ENCODE data around the gene SRGAP1. TPM values are rescaled to one million over a fixed set of nuclear protein-coding genes. Genes with fewer than 3 reads are reported as not detected.

SRGAP1 gene
- total RNA-seq, 1 donor from 2014 or later: 76.8 TPM

DNA sequence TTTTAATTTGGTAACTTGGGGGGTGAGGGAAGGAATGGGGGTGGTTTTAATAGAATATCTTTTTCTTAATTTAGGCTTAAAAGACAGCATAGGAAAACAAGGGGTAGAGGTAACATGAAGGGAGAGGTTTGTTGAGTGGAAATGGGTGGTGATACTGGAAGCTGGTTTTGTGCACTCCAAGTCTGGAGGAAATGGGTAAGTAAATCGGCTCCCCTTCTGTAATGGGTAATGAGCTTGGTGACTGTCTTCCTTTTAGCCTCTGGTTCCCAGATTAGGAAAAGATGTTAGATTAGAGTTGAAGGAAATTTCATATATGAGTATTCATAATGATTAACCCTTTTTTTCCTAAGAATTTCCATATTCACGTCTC, 122.1 kb downstream of the SRGAP1 start:
- DNase-seq (ENCODE audit: low read depth): no peak

DNA sequence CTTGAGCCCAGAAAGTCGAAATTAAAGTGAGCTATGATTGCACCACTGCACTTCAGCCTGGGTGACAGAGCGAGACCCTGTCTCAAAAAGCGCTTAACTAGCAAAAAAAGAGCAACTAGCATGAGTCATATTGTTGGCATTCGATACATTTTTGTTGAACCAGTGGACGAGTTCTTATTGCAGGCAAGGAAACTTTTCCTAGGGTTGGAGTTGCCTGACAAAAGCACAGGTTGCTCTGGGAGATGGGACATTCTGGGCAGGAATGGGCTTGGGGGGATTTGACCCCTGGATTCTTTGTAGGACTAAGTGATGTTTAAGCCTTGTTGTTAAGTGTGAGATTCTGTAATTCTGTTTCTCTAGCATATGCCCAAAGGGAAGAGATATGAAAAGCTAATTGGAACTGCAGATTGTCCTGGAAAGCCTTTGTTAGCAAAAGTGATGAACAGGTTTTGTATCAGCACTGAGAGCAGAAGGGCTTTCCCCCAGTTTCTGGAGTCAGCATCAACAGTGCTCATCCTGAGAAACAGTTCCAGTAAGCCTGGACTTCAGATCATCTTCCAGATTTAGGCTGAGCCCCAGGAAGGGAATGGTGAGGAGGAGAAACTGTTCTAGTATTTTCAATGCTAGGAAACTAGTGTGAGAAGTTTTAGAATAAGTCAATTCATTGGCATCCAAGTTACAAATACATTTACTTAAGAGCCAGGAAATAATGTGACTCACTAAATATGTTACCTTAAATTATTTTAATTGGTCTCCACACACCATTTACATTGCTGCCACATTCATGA, 123.1 kb downstream of the SRGAP1 start:
- peak; percentile 79 for DNase-seq (ENCODE audit: low read depth)

DNA sequence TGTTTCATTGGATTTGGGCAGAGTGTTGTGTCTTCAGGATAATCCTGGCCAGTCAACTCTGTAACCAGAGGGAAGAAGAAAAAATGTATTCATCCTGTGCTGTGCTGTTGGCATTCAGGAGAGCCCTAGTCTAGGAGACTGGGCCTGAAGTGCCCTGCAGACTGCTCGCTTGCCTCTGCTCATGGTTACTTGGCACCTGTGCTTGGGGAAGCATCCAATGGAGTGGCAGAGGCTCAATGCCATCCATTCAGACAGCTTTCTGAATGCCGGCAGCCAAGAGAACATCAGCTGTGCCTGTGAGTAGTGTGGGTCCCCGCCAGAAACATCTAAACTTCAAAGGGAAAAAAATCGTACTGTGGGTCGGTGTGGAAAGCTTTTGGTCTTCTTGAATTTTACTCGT, 124.2 kb downstream of the SRGAP1 start:
- DNase-seq (ENCODE audit: low read depth): no peak

DNA sequence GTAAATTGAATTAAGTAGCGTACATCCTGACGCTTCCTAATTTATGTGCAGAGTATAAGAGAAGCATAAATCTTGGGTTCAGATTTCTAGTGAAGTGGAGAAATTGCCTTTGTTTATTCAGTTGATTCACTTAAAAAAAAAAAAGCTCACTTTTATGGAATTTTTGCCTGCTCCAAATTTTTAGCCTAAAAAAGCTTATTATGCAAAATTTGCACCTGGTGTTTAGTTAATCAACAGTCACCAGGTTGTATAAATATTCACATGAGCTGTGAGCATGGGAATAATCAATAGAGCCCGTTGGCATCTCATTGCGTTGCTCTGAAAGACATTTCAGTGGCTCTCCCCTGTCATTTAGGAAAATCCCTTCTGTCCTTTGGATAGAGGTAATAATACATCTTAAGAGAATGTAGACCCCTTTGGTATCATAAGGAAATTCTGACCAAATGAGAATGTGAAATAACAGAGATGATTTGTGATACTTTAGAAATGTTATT, 132.4 kb downstream of the SRGAP1 start:
- no peak for DNase-seq (ENCODE audit: low read depth)

DNA sequence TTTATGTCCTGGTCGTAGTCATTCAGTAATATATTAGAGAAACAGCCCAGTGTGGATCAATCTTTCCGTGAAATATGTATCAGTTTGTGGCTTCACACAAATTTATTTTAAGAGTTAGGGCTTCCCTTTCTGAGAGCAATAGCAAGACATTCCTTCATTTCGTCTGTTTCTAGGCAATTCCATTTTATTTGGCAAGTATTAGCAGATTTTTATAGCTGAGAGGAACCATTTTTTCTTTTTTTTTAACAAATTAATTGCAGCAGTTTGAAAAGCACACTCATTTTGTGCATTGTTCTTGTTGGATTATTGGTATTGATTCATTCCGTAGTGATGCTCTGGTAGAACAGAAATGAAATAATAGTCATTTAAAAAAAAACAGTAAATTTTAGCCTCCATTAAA, 132.9 kb downstream of the SRGAP1 start:
- no peak for DNase-seq (ENCODE audit: low read depth)

DNA sequence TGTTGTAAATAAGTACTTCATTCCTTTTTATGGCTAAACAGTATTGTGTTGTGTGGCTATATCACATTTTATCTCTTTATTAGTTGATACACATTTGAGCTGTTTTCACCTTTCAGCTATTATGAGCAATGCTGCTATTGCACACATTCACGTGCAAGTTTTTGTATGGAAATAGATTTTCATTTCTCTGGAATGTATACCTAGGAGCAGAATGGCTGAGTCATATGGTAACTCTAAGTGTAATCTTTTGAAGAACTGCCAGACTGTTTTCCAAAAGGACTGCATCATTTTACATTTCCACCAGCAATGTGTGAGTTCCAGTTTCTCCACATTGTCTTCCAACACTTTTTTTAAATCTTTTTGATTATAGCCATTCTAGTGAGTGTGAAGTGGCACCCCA, 134.0 kb downstream of the SRGAP1 start:
- DNase-seq (ENCODE audit: low read depth): peak; percentile 53

DNA sequence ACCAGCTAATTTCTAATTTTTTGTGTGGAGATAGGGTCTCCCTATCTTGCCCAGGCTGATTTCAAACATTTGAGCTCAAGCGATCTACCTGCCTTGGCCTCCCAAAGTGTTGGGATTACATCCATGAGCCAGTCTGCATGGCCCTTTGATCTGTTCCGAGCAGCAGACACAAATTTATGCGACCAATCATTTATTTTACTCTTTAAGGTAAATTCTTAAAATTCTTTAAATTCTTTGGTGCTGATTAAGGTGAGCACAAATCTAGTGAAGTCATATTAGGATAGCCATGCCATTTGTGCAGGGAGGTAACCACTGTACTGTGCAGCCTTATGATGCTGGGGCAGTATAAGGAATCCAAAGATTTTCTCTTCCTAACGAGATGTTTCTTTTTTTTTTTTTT, 135.7 kb downstream of the SRGAP1 start:
- DNase-seq (ENCODE audit: low read depth): peak; percentile 49

DNA sequence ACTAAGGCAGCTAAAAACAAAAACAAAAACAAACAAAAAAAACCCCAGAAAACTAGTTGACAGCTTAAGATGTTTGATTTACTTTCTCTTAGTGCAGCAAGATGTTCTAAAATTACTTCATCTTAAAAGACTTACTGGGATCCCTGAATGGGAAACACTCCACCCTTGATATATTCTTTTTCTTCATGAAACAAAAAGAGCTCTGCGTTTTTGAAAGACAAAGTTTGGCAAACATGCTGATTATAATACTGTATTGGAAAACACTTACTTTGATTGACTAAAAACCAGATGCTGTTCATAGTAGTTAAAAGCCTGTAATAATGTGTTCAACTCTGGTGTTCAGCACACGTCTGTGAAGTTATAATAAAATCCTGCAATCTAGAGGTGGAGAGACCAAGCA, 136.8 kb downstream of the SRGAP1 start:
- DNase-seq (ENCODE audit: low read depth): no peak

DNA sequence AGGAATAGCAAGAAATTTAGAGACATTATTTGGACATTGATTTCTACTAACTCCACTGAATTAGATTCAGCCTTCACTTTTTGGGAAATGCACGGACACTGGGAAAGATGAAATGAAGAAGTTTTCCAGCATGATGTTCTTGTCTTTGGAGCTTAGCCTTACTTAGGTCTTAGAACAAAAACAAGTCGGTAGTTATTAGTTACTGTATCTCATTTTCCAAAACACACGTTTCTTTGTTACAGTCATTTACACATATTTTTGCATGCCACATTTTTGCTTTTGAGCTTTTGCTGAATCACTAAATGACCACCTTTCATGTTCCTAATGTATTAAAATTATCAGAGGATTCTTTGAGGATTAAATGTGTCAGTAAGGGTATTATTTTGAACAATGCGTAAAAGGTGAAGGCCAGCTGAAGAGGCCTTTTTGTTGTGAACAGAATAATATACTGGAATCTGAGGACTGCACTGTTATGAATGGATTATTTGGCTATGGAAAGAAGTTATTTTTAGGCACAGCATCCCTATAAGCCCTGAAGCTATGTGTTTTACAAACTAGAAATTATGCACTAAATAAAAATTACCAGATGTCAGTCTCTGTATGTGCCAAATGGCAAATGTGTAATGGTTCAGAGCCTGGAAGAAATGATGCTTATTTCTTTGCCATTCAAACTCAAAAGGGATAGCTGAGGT, 138.2 kb downstream of the SRGAP1 start:
- no peak for DNase-seq (ENCODE audit: low read depth)

DNA sequence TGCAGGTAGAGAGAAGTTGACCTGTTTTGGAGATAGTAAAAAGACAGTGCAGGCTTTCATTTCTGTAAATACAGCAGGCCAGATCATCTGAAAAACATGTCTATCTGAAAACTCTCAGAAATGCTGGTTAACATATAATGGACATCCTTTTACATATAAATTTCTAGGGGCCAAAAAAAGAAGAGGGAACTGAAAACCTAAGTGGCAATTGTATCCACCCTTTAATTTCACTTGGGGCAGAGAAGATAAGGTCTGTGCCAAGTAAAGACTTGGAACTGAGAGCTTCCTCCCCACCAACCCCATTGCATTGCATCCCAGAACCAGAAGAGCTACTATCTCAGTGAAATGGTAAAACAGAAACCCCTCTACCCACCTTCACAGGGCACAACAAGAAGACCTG, 141.0 kb downstream of the SRGAP1 start:
- no peak for DNase-seq (ENCODE audit: low read depth)

DNA sequence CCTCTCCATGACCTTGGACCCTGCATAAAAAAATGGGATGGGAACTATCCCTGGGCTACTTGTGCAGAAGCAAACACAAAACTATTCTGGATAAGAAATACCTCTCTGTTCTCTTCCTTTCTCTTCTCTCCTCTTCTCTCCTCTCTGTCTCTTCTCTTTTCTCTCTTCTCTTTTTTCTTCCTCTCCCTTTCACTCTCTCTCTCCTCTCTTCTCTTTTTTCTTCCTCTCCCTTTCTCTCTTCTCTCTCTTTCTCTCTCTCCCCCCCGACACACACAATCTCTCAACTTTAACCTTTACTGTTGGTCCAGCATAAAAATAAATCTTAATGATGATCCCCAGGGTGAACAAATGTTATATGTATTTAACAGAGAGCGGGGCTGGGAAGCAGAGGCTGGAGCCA, 141.4 kb downstream of the SRGAP1 start:
- DNase-seq (ENCODE audit: low read depth): no peak

DNA sequence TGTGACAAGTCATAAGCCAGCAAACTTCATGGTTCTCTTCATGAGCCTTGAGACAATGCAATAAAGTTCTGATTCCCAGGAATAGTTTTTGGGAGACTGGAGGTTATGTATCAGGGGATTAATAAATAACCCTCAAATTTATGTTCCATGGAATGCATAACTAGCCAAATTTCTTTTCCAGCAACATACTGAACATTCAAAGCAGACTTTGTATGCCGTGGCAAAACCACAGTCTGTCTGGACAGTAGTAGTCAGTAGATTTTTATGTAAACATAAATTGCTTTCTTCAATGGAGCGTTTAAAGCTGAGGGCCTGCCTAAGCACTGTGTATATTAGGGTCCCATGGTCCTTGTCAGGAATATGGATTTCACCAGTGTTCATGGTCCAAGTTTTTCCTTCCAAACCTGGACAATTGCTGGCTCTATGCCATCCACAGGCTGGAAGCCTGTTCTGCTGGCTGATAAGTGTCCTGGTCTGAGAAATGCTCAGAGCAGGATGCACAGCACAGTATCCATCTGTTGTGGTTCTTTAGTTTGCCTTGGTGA, 144.9 kb downstream of the SRGAP1 start:
- DNase-seq (ENCODE audit: low read depth): peak; percentile 76

DNA sequence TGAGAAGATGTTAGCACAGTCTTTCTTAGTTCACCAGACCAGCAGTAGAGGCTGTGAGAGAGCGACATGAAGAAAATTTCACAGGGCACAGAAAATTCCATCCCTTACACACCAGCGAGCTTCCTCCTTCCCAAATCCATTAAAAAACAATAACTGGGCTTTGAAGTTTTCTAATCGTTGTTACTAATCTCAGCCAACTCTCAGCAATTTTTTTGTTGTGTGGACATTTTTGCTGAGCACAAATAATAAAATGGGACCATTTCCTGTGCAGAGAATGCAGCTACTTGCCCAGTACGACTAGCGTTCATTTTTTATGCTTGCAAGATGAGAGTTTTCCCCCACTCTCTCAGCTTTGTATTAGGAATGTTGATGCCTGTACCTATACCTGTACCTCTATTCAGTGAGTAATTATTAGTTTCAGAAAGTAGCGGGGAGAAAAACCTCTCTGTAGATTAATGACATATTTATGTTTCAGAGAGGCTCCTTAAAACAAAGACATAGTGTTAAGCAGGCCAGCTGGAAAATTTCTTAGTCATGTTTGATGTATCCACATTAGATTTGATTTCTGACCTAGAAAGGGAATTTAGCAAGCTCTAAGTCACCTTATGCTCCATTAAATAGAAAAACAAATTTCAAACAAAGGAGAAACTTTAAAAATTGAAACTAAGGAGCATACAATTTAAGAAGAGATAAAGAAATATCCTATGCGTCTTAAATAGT, 146.5 kb downstream of the SRGAP1 start:
- peak; percentile 52 for DNase-seq (ENCODE audit: low read depth)

DNA sequence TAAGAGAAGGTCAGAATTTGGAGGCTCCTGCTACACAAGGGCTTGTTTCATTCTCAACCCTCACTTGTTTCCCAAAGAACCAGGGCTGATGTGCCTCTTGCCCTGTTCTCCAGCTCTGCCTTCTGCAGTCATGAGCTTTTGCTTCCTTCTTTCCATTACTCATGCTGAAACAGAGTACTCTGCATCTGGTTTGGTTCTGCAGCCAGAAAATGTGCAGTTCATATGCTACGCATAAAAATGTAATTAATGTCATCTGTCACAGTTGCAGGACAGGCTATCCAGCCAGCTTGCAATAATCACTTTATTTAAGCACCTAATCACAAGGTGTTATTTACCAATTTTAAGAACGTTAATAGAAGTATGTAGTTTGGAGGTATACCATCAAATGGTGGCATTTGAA, 150.2 kb downstream of the SRGAP1 start:
- no peak for DNase-seq (ENCODE audit: low read depth)

DNA sequence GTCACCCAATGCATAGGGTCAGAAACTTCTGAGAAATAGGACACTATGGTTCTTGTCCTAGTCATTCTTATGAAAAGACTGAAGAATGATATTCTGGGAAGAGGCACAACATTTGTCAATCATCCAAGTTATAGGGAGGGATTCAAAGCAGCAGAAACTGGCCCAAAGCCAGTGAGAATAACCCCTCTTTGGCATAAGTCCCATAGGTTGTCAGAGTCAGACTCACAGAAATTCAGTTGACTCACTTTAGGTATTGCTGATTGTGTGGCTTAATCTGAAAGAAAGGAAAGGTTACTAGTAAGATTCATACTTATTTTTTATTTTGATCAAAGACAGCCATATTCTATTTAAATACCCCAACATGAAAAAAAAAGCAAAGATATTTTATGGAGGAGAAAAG, 151.0 kb downstream of the SRGAP1 start:
- no peak for DNase-seq (ENCODE audit: low read depth)

DNA sequence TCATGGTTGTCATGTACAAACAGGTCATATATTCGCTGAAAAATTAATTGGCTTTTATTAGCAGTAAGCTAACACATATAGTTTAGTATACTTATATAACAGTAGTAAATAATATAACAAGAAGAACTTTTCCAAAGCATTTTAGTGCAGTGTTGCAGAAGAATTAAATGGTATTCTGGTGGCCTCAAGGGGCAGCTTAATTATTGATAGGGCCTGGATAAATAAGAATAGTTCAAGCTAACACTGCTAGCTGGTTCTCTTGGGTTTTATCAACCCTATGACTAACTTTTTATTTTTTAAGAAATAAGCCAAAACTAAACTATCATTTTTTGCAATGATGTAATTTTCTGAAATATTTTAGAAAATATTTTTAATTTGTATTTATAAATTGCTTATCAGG, 152.1 kb downstream of the SRGAP1 start:
- DNase-seq (ENCODE audit: low read depth): peak; percentile 63

DNA sequence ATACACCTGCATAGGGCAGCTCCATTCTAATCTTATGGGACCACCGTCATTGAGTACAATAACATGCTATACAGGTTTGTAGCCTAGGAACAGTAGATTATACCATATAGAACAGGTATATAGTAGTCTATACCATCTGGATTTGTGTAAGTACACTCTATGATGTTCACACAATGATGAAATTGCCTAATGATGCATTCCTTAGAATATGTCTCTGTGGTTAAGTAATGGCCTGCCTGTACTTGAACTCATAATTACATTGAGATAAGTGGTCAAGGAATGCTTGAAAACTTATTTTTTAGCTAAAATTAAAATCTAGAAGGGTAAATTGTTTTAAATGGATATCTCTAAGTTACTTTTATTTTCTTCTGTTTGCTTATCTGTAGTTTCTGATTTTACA, 152.7 kb downstream of the SRGAP1 start:
- DNase-seq (ENCODE audit: low read depth): no peak

DNA sequence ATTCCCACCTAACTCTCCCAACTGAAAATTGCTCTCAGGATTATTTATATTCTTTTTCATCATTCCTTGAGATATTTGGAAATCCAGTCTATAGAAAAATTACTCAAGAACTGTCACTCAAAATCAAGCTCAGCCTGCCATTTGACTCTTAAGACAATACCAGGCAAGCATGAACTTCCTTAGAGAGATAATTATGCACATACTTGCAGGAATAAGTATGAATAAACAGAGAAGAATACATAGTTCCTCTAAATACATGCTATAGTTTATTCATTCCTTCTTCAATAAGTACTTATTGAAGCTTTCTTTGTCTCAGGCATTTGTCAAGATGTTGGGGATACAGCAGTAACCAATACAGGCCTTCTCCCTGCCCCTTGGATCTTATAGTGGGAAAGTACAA, 154.1 kb downstream of the SRGAP1 start:
- no peak for DNase-seq (ENCODE audit: low read depth)

DNA sequence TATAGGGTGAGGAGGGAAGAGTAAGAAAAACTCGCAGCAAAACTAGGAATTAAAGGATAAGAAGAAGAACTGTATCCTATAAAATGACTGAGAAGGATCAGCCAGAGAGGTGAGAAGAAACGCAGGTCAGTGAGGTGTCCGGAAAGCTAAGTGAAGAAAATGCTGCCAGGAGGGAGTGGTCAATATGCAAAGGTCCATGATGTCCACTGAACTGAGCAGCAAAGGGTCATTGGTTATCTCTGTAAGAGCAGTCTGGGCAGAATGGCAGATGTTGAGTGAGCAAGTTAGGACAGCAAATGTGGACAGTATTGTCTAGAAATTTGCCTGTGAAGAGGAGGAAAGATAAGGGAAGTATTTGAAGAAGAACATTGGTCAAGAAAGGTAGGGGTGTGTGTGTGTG, 155.4 kb downstream of the SRGAP1 start:
- DNase-seq (ENCODE audit: low read depth): no peak

DNA sequence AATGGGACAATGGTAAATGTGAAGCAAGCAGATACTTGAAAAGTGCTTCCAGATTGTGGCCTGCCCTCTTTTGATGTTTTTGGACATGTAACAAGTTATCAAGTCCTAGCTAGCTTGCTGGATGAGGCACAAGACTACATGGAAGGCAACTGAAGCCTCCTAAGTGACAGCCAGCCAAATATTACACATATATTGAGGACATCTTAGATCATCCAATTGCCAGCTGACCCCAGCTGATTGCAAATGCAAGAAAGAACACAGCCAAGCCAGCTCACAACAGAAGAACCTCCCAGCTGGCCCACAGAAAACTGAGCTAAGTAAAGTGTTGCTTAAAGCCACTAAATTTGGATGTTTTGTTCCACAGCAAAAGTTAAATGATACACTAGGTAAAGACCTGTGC, 156.9 kb downstream of the SRGAP1 start:
- no peak for DNase-seq (ENCODE audit: low read depth)

DNA sequence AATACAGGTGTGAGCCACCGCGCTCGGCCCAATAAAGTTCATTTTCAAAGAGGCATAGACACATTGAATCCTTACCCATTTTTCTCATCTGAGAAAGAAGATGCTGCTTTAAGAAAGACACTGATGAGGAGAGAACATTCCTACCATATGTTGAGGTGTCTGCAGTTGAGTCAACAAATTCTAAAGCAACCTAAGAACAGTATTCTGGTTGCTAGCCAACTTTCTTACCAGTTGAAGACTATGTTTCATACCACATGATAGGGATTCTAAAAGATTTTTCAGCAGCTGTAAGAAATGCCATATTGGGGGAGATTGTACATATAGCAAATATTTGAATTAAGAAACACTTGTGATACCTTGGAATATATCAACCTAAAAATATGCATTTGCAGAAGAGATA, 160.1 kb downstream of the SRGAP1 start:
- DNase-seq (ENCODE audit: low read depth): no peak

DNA sequence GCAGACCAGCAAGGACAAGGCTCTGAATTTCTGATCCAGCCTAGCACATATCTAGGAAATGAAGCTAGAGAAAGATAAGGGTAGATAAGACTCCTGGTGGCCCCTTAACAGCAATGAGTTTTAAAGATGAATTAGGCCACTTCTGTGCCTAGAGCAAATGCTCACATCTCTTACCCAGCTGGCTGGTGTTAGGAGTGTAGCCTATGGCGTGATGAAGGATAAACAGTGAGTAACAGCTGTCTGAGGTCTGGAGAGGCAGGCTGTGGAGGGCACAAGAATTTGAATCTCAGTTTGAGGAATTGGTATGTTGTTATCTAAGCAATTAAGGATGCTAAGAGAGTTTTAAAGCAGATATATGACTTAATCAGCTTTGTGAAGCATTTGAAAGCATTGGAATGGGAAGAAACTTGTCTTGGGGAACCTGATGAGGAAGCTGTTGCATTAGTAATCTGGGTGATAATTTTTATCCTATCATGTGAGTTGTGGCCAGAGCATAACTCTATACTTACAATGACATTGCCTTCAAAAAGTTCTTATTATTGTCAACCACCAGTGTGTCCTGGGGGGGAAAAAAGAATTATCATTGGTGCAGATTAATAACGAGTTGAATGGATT, 161.8 kb downstream of the SRGAP1 start:
- DNase-seq (ENCODE audit: low read depth): peak; percentile 45
